K562 (cell line): ENCODE measurements around the gene ANO1.

ENCODE experiments used
- ERF ChIP-seq: fragments of 450-650 bp; formaldehyde crosslinking; IDR thresholded peaks from 2 replicates; pipeline ENCODE4 v1.4.0; 2020; ENCODE audit warnings: mild to moderate bottlenecking, mixed read lengths
- JUN ChIP-seq, 2 experiments: sonication (generic) in 1 of 2; formaldehyde crosslinking in 1 of 2; IDR thresholded peaks; 2 replicates each; pipeline versions ENCODE4 v1.6.1 to v1.8.0; 2012 to 2022; ENCODE audit warnings: borderline replicate concordance in 2 of 2, mild to moderate bottlenecking in 2 of 2, improper control_type of control experiment in 1 of 2, low read depth in 1 of 2, low read length in 1 of 2, missing genetic modification reagents in 1 of 2
- KDM5B ChIP-seq: fragments of 200-600 bp; sonication (generic); IDR thresholded peaks from 2 replicates; pipeline ENCODE4 v1.6.1; 2012; ENCODE audit warnings: low read depth, mild to moderate bottlenecking, moderate library complexity, low read length, control low read depth, inconsistent platforms; ENCODE audit not compliant: insufficient replicate concordance
- POLR2A ChIP-seq: fragments of 450-650 bp; conservative IDR thresholded peaks from 2 replicates; pipeline ENCODE4 v1.6.1; 2016
- SETDB1 ChIP-seq: IDR thresholded peaks from one replicate; pipeline ENCODE4 v1.6.1; 2012; ENCODE audit warnings: low read length, control low read depth, inconsistent platforms
- ZNF444 ChIP-seq: fragments of 250-450 bp; sonication (Bioruptor Pico); IDR thresholded peaks from 2 replicates; pipeline ENCODE4 v1.4.0; 2020; ENCODE audit warnings: mild to moderate bottlenecking, moderate library complexity
- TF ChIP-seq, protein P1 (sequence below), 2 experiments: IDR thresholded peaks; 2 replicates each; pipeline ENCODE4 v1.6.1; 2011; ENCODE audit warnings: borderline replicate concordance in 1 of 2, control low read depth in 1 of 2, low read depth in 1 of 2, low read length in 1 of 2, mild to moderate bottlenecking in 1 of 2, mixed read lengths in 1 of 2, moderate library complexity in 1 of 2; ENCODE audit not compliant: insufficient read depth in 1 of 2, insufficient read length in 1 of 2, poor library complexity in 1 of 2, severe bottlenecking in 1 of 2; ENCODE audit errors: extremely low read depth in 1 of 2
- TF ChIP-seq, protein P2 (sequence below), 2 experiments: fragments of 450-650 bp; IDR thresholded peaks; 2 replicates each; pipeline ENCODE4 v1.6.1; 2016; ENCODE audit warnings: mild to moderate bottlenecking in 2 of 2, borderline replicate concordance in 1 of 2, low read depth in 1 of 2, moderate library complexity in 1 of 2
- TF ChIP-seq, protein P3 (sequence below): fragments of 450-650 bp; IDR thresholded peaks from 2 replicates; pipeline ENCODE4 v1.6.1; 2016; ENCODE audit warnings: low read depth, mild to moderate bottlenecking, moderate library complexity
- TF ChIP-seq, protein P4 (sequence below), 3 experiments: IDR thresholded peaks in 2 of 3; conservative IDR thresholded peaks in 1 of 3; 2 replicates each; pipeline ENCODE4 v1.5.1; 2011 to 2012; ENCODE audit warnings: low read length in 3 of 3, mild to moderate bottlenecking in 3 of 3, control low read depth in 2 of 3, improper control_type of control experiment in 1 of 3, inconsistent platforms in 1 of 3, low read depth in 1 of 3, mixed read lengths in 1 of 3, moderate library complexity in 1 of 3; ENCODE audit not compliant: insufficient read depth in 2 of 3
- TF ChIP-seq, protein P5 (sequence below): sonication (generic); formaldehyde crosslinking; IDR thresholded peaks from 2 replicates; pipeline ENCODE4 v1.8.1; 2022; ENCODE audit warnings: missing genetic modification reagents

DNA sequence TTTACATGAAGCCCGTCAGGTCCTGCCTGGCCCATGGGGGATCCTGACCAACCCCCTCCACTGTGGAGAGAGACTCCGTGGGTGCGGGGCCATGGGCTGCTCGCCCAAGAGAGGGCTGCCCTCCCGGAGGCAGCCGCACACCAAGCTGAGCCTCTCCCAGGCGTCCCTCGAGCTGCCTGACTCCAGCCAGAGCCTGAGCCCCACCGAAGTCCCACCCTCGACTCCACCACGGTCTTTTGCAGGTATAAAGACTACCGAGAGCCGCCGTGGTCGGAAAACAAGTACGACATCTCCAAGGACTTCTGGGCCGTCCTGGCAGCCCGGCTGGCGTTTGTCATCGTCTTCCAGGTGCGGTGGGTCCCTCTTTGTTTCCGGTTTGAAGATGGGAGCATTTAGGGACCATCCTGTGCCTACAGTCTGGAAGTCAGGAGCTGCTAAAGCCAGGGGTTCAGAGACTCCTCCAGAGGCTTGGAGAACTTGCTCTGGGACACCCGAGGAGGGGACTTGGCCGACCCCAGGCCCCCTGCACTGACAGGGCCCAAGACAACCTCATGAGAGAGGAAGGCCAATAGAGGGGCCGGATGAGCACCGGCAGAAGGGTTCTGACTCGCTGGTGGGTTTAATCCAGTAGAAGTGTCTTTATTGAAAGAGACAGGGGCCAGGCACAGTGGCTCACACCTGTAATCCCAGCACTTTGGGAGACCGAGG lies 107.4 kb downstream of the ANO1 start:
- no peak for TF ChIP-seq JUN (IDR thresholded peaks at IDR 0.05; ENCODE audit: borderline replicate concordance, low read depth, low read length)
- TF ChIP-seq JUN (CRISPR knock-in tag; IDR thresholded peaks at IDR 0.05; ENCODE audit: borderline replicate concordance) = no peak
- TF ChIP-seq, protein P1, sequence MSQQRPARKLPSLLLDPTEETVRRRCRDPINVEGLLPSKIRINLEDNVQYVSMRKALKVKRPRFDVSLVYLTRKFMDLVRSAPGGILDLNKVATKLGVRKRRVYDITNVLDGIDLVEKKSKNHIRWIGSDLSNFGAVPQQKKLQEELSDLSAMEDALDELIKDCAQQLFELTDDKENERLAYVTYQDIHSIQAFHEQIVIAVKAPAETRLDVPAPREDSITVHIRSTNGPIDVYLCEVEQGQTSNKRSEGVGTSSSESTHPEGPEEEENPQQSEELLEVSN (IDR thresholded peaks at IDR 0.05; ENCODE audit: borderline replicate concordance in 1 of 2, extremely low read depth in 1 of 2, insufficient read depth in 1 of 2, insufficient read length in 1 of 2, low read depth in 1 of 2, low read length in 1 of 2, poor library complexity in 1 of 2, severe bottlenecking in 1 of 2) = no peak
- TF ChIP-seq POLR2A = no peak
- TF ChIP-seq, protein P2, sequence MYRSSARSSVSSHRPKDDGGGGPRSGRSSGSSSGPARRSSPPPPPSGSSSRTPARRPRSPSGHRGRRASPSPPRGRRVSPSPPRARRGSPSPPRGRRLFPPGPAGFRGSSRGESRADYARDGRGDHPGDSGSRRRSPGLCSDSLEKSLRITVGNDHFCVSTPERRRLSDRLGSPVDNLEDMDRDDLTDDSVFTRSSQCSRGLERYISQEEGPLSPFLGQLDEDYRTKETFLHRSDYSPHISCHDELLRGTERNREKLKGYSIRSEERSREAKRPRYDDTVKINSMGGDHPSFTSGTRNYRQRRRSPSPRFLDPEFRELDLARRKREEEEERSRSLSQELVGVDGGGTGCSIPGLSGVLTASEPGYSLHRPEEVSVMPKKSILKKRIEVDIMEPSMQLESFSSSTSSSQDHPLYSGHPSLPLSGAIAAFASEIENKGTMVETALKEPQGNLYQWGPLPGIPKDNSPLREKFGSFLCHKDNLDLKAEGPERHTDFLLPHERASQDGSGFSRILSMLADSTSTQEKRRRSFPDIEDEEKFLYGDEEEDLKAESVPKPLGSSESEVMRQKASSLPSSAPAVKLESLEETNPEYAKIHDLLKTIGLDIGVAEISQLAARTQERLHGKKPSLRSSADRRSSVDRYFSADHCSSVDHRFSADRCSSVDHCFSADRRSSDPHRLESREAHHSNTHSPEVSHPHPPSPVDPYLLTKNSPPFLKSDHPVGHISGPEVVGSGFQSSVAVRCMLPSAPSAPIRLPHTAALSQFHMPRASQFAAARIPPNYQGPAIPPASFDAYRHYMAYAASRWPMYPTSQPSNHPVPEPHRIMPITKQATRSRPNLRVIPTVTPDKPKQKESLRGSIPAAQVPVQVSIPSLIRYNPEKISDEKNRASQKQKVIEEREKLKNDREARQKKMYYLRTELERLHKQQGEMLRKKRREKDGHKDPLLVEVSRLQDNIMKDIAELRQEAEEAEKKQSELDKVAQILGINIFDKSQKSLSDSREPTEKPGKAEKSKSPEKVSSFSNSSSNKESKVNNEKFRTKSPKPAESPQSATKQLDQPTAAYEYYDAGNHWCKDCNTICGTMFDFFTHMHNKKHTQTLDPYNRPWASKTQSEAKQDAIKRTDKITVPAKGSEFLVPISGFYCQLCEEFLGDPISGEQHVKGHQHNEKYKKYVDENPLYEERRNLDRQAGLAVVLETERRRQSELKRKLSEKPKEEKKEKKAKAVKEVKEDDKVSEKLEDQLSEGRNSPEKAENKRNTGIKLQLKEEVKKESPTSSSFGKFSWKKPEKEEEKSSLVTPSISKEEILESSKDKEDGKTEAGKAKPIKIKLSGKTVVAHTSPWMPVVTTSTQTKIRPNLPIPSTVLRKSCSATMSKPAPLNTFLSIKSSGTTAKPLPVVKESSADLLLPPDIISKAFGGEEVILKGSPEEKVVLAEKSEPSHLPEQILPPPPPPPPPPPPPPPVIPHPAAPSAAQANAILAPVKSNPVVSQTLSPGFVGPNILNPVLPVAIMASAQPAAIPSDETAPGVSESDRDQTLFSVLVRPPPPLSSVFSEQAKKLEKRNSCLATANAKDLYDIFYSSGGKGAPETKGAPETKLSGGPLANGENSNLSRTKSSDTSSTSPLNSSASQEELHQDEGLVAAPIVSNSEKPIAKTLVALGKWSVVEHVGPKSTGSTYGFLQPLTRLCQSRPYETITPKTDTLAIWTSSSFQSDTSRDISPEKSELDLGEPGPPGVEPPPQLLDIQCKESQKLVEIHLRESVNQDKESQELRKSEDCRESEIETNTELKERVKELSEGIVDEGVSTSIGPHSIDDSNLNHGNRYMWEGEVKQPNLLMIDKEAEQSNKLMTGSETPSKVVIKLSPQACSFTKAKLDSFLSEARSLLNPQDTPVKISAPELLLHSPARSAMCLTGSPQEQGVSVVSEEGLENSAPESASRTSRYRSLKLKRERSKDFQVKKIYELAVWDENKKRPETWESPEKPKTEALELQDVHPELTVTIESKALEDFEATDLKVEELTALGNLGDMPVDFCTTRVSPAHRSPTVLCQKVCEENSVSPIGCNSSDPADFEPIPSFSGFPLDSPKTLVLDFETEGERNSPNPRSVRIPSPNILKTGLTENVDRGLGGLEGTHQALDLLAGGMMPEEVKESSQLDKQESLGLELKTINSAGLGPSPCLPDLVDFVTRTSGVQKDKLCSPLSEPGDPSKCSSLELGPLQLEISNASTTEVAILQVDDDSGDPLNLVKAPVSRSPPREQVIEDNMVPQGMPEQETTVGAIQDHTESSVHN (IDR thresholded peaks at IDR 0.05; ENCODE audit: borderline replicate concordance in 1 of 2, low read depth in 1 of 2) = no peak
- TF ChIP-seq ZNF444 (CRISPR knock-in tag) = no peak
- TF ChIP-seq SETDB1 = no peak
- no peak for TF ChIP-seq KDM5B
- TF ChIP-seq, protein P3, sequence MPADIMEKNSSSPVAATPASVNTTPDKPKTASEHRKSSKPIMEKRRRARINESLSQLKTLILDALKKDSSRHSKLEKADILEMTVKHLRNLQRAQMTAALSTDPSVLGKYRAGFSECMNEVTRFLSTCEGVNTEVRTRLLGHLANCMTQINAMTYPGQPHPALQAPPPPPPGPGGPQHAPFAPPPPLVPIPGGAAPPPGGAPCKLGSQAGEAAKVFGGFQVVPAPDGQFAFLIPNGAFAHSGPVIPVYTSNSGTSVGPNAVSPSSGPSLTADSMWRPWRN = no peak
- TF ChIP-seq, protein P4, sequence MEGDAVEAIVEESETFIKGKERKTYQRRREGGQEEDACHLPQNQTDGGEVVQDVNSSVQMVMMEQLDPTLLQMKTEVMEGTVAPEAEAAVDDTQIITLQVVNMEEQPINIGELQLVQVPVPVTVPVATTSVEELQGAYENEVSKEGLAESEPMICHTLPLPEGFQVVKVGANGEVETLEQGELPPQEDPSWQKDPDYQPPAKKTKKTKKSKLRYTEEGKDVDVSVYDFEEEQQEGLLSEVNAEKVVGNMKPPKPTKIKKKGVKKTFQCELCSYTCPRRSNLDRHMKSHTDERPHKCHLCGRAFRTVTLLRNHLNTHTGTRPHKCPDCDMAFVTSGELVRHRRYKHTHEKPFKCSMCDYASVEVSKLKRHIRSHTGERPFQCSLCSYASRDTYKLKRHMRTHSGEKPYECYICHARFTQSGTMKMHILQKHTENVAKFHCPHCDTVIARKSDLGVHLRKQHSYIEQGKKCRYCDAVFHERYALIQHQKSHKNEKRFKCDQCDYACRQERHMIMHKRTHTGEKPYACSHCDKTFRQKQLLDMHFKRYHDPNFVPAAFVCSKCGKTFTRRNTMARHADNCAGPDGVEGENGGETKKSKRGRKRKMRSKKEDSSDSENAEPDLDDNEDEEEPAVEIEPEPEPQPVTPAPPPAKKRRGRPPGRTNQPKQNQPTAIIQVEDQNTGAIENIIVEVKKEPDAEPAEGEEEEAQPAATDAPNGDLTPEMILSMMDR (IDR thresholded peaks at IDR 0.05 in 2 of 3, conservative IDR thresholded peaks at IDR 0.05 in 1 of 3; ENCODE audit: insufficient read depth in 2 of 3, low read depth in 1 of 3, low read length in 3 of 3) = no peak
- TF ChIP-seq ERF (CRISPR knock-in tag) = no peak
- TF ChIP-seq, protein P5, sequence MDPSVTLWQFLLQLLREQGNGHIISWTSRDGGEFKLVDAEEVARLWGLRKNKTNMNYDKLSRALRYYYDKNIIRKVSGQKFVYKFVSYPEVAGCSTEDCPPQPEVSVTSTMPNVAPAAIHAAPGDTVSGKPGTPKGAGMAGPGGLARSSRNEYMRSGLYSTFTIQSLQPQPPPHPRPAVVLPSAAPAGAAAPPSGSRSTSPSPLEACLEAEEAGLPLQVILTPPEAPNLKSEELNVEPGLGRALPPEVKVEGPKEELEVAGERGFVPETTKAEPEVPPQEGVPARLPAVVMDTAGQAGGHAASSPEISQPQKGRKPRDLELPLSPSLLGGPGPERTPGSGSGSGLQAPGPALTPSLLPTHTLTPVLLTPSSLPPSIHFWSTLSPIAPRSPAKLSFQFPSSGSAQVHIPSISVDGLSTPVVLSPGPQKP (CRISPR knock-in tag) = no peak
